ENCODE results near the gene PANK4. TPM values are rescaled to one million over a fixed set of nuclear protein-coding genes. Genes with fewer than 3 reads are reported as not detected.

Gene PANK4
- total and polyA plus RNA-seq, 2 of the 8 experiments (the other 6 are each of a cell fraction or from before 2014, with no cell fraction given), result 20.1 to 29.7 TPM

DNA sequence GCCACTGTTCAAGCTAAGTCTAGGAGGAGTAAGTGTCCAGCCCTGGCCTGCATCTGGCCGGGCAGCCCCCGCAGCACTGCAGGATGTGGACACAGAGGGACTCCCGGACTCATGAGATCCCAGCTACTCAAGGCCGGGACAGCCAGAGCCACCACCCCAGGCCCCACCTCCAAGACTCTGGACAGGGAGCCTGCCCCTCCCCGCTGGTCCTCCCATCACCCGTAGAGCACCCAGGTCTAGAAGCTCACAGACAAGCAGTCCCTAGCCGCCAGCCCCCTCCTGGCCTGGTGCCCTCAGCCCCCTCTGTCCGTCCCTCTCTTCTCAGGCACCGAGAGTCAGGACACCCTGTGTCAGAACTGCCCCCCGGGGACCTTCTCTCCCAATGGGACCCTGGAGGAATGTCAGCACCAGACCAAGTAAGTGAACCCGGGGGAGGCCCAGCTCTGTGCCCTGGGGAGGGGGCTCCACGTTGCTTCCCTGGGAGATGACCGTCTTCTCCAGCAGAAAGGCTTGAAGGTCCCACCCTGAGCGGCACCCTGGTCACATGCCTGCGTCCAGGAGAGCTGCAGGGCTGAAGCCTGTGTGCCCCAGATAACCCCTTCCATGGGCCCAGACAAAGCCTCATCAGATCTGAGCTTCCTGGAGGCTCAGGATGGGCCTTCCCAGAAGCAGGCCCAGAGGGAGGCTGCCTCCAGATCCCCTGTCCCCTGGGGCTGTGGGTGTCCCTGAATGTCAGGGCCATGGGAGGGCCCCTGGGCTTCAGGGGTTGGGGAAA, 34.1 kb upstream of the PANK4 start:
- H2BK5ac ChIP-seq (ENCODE audit: low read depth, low read length), result no peak overlapping the region
- POLR2A ChIA-PET (ENCODE audit: partially characterized antibody), result interaction anchor here (1.0 to 1.2 kb wide), 2 partner anchors 13 to 31 kb away, joined by 3 to 4 read pairs; no protein-coding TSS in a partner anchor
- DNase-seq (ENCODE audit: low read depth in 1 of 2, low spot score in 2 of 2), result no peak

More for the DNA sequence above, 34.1 kb upstream of the PANK4 start:
- Histone ChIP-seq H4K8ac (ENCODE audit: extremely low read depth, insufficient read depth, low read length) (no peak overlapping the region; the same call in 1 of the 2 replicates), H3K18ac (ENCODE audit: extremely low read depth, low read length) (no peak overlapping the region), H2BK20ac (ENCODE audit: low read length) (no peak overlapping the region), H3K27me3 (replicated peaks in 1 of 4; ENCODE audit: control insufficient read depth in 3 of 4, extremely low read depth in 1 of 4, insufficient read depth in 3 of 4, low read length in 3 of 4) (no peaks in the 10 kb centered on the region), H3K36me3 (ENCODE audit: control insufficient read depth in 2 of 4, insufficient read depth in 4 of 4, low read length in 3 of 4) (no peaks in the 10 kb centered on the region), H3K79me2 (ENCODE audit: control insufficient read depth in 1 of 2, insufficient read depth in 2 of 2, low read length in 2 of 2) (no peaks in the 10 kb centered on the region), H3K4me2 (ENCODE audit: insufficient read depth in 1 of 2, low read depth in 2 of 2, low read length in 2 of 2) (no peak overlapping the region), H3K4me1 (replicated peaks in 1 of 4; ENCODE audit: control insufficient read depth in 3 of 4, insufficient read depth in 4 of 4, low read length in 3 of 4) (peaks cover 0 to 6% (median 3%) of the 10 kb centered on the region in 4 experiments; a peak in 3 of 7 replicates), H4K5ac (ENCODE audit: insufficient read length, low read depth, low read length) (no peak overlapping the region), H3K23me2 (ENCODE audit: low read depth, low read length) (no peaks in the 10 kb centered on the region), H2BK120ac (replicated peaks; ENCODE audit: low read depth, low read length) (no peak overlapping the region), H4K20me1 (replicated peaks in 1 of 2; ENCODE audit: control insufficient read depth in 1 of 2, insufficient read depth in 2 of 2, low read length in 2 of 2) (no peaks in the 10 kb centered on the region), H2AK5ac (ENCODE audit: low read depth, low read length) (no peak overlapping the region), H3K9ac (replicated peaks in 1 of 4; ENCODE audit: extremely low read depth in 1 of 4, low read depth in 3 of 4, low read length in 3 of 4) (no peak overlapping the region), H3K9me3 (ENCODE audit: insufficient read depth in 2 of 2, low read depth in 1 of 2, low read length in 1 of 2) (no peaks in the 10 kb centered on the region; a peak in 1 of 4 replicates), H3K79me1 (ENCODE audit: low read depth, low read length) (no peaks in the 10 kb centered on the region), H3K14ac (ENCODE audit: insufficient read length) (no peak overlapping the region), H2BK12ac (ENCODE audit: low read depth, low read length) (no peak overlapping the region), H3K23ac (ENCODE audit: insufficient read length) (no peak overlapping the region), H2BK15ac (ENCODE audit: low read length) (no peak overlapping the region), H4K91ac (replicated peaks; ENCODE audit: insufficient read length, low read length) (no peak overlapping the region), H3K27ac (ENCODE audit: low read depth, low read length) (no peak overlapping the region), H3K56ac (replicated peaks; ENCODE audit: insufficient read length, low read depth, low read length) (no peak overlapping the region), H2AFZ (ENCODE audit: low read length) (no peak overlapping the region), H3K4me3 (ENCODE audit: extremely low read depth in 1 of 4, insufficient read depth in 2 of 4, low read depth in 3 of 4, low read length in 4 of 4) (no peak overlapping the region), H3K4ac (replicated peaks; ENCODE audit: insufficient read length, low read depth, low read length) (no peak overlapping the region)
- CTCF ChIA-PET (ENCODE audit: partially characterized antibody), result interaction anchor here (0.8 to 3.4 kb wide), 27 partner anchors 10 to 797 kb away, joined by 3 to 33 read pairs (median 4); partner anchors contain the start of gene PANK4
- WGBS, 2 experiments (ENCODE audit: extremely low coverage in 1 of 2, insufficient coverage in 1 of 2, insufficient read length in 1 of 2, insufficient replicate concordance in 2 of 2, low coverage in 1 of 2, low lambda C conversion rate in 2 of 2, missing lambda C conversion rate in 1 of 2), result 90% methylated on average over 10 of the region's 15 CpGs; no CpG with 5 or more reads in 1 of the 2 experiments
- FAIRE-seq, result no peak
- TF ChIP-seq GABPA (IDR thresholded peaks at IDR 0.05; ENCODE audit: borderline replicate concordance, insufficient read depth, low read length), result no peak
- no peak for TF ChIP-seq CBX8 (IDR thresholded peaks at IDR 0.05; ENCODE audit: borderline replicate concordance, low read depth, low read length)
- TF ChIP-seq, protein P1, sequence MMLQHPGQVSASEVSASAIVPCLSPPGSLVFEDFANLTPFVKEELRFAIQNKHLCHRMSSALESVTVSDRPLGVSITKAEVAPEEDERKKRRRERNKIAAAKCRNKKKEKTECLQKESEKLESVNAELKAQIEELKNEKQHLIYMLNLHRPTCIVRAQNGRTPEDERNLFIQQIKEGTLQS (IDR thresholded peaks at IDR 0.05; ENCODE audit: insufficient read depth, low read depth, low read length), result no peak
- no peak for TF ChIP-seq RBBP5 (IDR thresholded peaks at IDR 0.05; ENCODE audit: borderline replicate concordance, low read depth, low read length)

All from H1 (cell line).